Neural cell (in vitro differentiated cells): ENCODE data around the gene ZNF474.

Experiments
- CTCF ChIP-seq: fragments of 450-650 bp; IDR thresholded peaks from 2 replicates; pipeline ENCODE4 v1.5.1; 2014; ENCODE audit warnings: antibody characterized with exemption, mild to moderate bottlenecking, moderate library complexity; ENCODE audit not compliant: poor library complexity, severe bottlenecking
- EP300 ChIP-seq: fragments of 450-650 bp; conservative IDR thresholded peaks from 2 replicates; pipeline ENCODE4 v1.6.1; 2014; ENCODE audit warnings: antibody characterized with exemption, mild to moderate bottlenecking, moderate library complexity; ENCODE audit not compliant: poor library complexity, severe bottlenecking
- EZH2 ChIP-seq: fragments of 200-600, 300-800 bp; shearing (Covaris generic), sonication (generic); IDR thresholded peaks from 2 replicates; pipeline ENCODE4 v1.6.1; 2014; ENCODE audit warnings: antibody characterized with exemption, low read length, borderline replicate concordance, mild to moderate bottlenecking; ENCODE audit not compliant: insufficient read depth, poor library complexity, severe bottlenecking
- MXI1 ChIP-seq: fragments of 450-650 bp; conservative IDR thresholded peaks from 2 replicates; pipeline ENCODE4 v1.6.1; 2014; ENCODE audit warnings: antibody characterized with exemption, mild to moderate bottlenecking; ENCODE audit not compliant: poor library complexity, severe bottlenecking
- POLR2AphosphoS5 ChIP-seq: IDR thresholded peaks from 2 replicates; pipeline ENCODE4 v1.6.1; 2012
- RAD21 ChIP-seq: fragments of 450-650 bp; conservative IDR thresholded peaks from 2 replicates; pipeline ENCODE4 v1.6.1; 2014; ENCODE audit warnings: antibody characterized with exemption, mild to moderate bottlenecking, moderate library complexity
- REST ChIP-seq: IDR thresholded peaks from 2 replicates; pipeline ENCODE4 v1.6.1; 2012; ENCODE audit warnings: borderline replicate concordance
- SMC3 ChIP-seq: fragments of 450-650 bp; conservative IDR thresholded peaks from 2 replicates; pipeline ENCODE4 v1.6.1; 2014; ENCODE audit warnings: antibody characterized with exemption, mild to moderate bottlenecking, moderate library complexity; ENCODE audit not compliant: poor library complexity
- TAF1 ChIP-seq: IDR thresholded peaks from 2 replicates; pipeline ENCODE4 v1.6.1; 2012; ENCODE audit warnings: low read depth

- no peak for TF ChIP-seq EP300
- TF ChIP-seq REST: no peak
- TF ChIP-seq CTCF: peak; percentile 77
- TF ChIP-seq TAF1: no peak
- no peak for TF ChIP-seq EZH2
- TF ChIP-seq POLR2AphosphoS5: no peak
- TF ChIP-seq SMC3: peak; percentile 76
- TF ChIP-seq RAD21: peak; percentile 74
- no peak for TF ChIP-seq MXI1
These were observed 27.6 kb upstream of the ZNF474 start for GRCh38 chr5:122101636-122102285.
